H1 (cell line): Measurements from ENCODE around the gene MYBPC2. TPM values are rescaled to one million over a fixed set of nuclear protein-coding genes. Genes with fewer than 3 reads are reported as not detected.

Experiments used
- BACH1 ChIP-seq: IDR thresholded peaks from 2 replicates; pipeline ENCODE4 v1.6.1; 2012; ENCODE audit warnings: low read length, improper control_type of control experiment
- CHD1 ChIP-seq: IDR thresholded peaks from 2 replicates; pipeline ENCODE4 v1.6.1; 2012; ENCODE audit warnings: low read depth, low read length, improper control_type of control experiment
- EP300 ChIP-seq, 2 experiments: IDR thresholded peaks; 1 replicate in 1 of 2; 2 replicates in 1 of 2; pipeline ENCODE4 v1.6.1; 2011 to 2012; ENCODE audit warnings: low read depth in 2 of 2, low read length in 2 of 2, mild to moderate bottlenecking in 2 of 2, borderline replicate concordance in 1 of 2, inconsistent platforms in 1 of 2, moderate library complexity in 1 of 2
- KDM4A ChIP-seq: IDR thresholded peaks from one replicate; pipeline ENCODE4 v1.7.1; 2012; ENCODE audit warnings: low read depth, mild to moderate bottlenecking, moderate library complexity, low read length, inconsistent platforms; ENCODE audit not compliant: severe bottlenecking
- SP4 ChIP-seq: IDR thresholded peaks from 2 replicates; pipeline ENCODE4 v1.6.1; 2012; ENCODE audit warnings: low read length, inconsistent platforms
- polyA plus RNA-seq, 7 experiments: library from polyadenylated mRNA; depleted of rRNA in 3 of 7; stranded (reverse) in 5 of 7; unstranded in 2 of 7; fragments of >200 nt in 5 of 7; fragments of 200-250 nt in 2 of 7; gene quantifications; 1 replicate in 5 of 7; 2 replicates in 1 of 7; 4 replicates in 1 of 7; pipeline versions ENCODE4 v1.2.1 to v1.2.3, GENCODE V29; 2011 to 2013; ENCODE audit warnings: missing spikeins in 2 of 7, mixed read lengths in 2 of 7
- total RNA-seq: library from RNA; stranded (reverse); fragmentation: NEBNext Ultra II Directional; extraction: Animal tissue kit (Norgen Biotek cat#: 25700); gene quantifications from 2 replicates; pipeline ENCODE4 v1.2.1, GENCODE V29; 2021
- TF ChIP-seq, protein P1 (sequence below): fragments of 300-600 bp; sonication (generic); IDR thresholded peaks from 2 replicates; pipeline ENCODE4 v1.7.1; 2012; ENCODE audit warnings: low read length, moderate library complexity, mild to moderate bottlenecking, inconsistent platforms; ENCODE audit not compliant: insufficient replicate concordance
- TF ChIP-seq, protein P2 (sequence below), 3 experiments: IDR thresholded peaks; 1 replicate in 2 of 3; 2 replicates in 1 of 3; pipeline versions ENCODE4 v1.5.1 to v1.6.1; 2011; ENCODE audit warnings: low read length in 3 of 3, mild to moderate bottlenecking in 3 of 3, inconsistent platforms in 2 of 3, low read depth in 1 of 3, moderate library complexity in 1 of 3; ENCODE audit not compliant: insufficient read depth in 1 of 3; ENCODE audit errors: control extremely low read depth in 1 of 3

MYBPC2 gene
- total and polyA plus RNA-seq, 2 of the 8 experiments (the other 6 are each of a cell fraction or from before 2014, with no cell fraction given): 1.8 to 3.1 TPM

DNA sequence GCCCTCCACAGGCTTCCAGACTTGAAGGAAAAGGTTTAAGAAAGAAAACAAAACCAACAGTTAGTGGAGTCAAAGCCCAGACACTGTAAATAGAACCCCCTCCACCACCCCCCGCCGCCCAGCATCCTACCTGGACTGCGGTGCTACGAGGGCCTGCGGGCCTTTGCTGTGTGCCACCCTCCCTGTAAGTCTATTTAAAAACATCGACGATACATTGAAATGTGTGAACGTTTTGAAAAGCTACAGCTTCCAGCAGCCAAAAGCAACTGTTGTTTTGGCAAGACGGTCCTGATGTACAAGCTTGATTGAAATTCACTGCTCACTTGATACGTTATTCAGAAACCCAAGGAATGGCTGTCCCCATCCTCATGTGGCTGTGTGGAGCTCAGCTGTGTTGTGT, 50.2 kb downstream of the MYBPC2 start (continued):
- TF ChIP-seq, protein P1, sequence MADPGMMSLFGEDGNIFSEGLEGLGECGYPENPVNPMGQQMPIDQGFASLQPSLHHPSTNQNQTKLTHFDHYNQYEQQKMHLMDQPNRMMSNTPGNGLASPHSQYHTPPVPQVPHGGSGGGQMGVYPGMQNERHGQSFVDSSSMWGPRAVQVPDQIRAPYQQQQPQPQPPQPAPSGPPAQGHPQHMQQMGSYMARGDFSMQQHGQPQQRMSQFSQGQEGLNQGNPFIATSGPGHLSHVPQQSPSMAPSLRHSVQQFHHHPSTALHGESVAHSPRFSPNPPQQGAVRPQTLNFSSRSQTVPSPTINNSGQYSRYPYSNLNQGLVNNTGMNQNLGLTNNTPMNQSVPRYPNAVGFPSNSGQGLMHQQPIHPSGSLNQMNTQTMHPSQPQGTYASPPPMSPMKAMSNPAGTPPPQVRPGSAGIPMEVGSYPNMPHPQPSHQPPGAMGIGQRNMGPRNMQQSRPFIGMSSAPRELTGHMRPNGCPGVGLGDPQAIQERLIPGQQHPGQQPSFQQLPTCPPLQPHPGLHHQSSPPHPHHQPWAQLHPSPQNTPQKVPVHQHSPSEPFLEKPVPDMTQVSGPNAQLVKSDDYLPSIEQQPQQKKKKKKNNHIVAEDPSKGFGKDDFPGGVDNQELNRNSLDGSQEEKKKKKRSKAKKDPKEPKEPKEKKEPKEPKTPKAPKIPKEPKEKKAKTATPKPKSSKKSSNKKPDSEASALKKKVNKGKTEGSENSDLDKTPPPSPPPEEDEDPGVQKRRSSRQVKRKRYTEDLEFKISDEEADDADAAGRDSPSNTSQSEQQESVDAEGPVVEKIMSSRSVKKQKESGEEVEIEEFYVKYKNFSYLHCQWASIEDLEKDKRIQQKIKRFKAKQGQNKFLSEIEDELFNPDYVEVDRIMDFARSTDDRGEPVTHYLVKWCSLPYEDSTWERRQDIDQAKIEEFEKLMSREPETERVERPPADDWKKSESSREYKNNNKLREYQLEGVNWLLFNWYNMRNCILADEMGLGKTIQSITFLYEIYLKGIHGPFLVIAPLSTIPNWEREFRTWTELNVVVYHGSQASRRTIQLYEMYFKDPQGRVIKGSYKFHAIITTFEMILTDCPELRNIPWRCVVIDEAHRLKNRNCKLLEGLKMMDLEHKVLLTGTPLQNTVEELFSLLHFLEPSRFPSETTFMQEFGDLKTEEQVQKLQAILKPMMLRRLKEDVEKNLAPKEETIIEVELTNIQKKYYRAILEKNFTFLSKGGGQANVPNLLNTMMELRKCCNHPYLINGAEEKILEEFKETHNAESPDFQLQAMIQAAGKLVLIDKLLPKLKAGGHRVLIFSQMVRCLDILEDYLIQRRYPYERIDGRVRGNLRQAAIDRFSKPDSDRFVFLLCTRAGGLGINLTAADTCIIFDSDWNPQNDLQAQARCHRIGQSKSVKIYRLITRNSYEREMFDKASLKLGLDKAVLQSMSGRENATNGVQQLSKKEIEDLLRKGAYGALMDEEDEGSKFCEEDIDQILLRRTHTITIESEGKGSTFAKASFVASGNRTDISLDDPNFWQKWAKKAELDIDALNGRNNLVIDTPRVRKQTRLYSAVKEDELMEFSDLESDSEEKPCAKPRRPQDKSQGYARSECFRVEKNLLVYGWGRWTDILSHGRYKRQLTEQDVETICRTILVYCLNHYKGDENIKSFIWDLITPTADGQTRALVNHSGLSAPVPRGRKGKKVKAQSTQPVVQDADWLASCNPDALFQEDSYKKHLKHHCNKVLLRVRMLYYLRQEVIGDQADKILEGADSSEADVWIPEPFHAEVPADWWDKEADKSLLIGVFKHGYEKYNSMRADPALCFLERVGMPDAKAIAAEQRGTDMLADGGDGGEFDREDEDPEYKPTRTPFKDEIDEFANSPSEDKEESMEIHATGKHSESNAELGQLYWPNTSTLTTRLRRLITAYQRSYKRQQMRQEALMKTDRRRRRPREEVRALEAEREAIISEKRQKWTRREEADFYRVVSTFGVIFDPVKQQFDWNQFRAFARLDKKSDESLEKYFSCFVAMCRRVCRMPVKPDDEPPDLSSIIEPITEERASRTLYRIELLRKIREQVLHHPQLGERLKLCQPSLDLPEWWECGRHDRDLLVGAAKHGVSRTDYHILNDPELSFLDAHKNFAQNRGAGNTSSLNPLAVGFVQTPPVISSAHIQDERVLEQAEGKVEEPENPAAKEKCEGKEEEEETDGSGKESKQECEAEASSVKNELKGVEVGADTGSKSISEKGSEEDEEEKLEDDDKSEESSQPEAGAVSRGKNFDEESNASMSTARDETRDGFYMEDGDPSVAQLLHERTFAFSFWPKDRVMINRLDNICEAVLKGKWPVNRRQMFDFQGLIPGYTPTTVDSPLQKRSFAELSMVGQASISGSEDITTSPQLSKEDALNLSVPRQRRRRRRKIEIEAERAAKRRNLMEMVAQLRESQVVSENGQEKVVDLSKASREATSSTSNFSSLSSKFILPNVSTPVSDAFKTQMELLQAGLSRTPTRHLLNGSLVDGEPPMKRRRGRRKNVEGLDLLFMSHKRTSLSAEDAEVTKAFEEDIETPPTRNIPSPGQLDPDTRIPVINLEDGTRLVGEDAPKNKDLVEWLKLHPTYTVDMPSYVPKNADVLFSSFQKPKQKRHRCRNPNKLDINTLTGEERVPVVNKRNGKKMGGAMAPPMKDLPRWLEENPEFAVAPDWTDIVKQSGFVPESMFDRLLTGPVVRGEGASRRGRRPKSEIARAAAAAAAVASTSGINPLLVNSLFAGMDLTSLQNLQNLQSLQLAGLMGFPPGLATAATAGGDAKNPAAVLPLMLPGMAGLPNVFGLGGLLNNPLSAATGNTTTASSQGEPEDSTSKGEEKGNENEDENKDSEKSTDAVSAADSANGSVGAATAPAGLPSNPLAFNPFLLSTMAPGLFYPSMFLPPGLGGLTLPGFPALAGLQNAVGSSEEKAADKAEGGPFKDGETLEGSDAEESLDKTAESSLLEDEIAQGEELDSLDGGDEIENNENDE: no peak
- TF ChIP-seq BACH1: no peak
- TF ChIP-seq KDM4A: no peak
- TF ChIP-seq CHD1: no peak
- no peak for TF ChIP-seq SP4
- TF ChIP-seq EP300 (IDR thresholded peaks at IDR 0.05; ENCODE audit: borderline replicate concordance in 1 of 2, low read depth in 2 of 2, low read length in 2 of 2): no peak
- TF ChIP-seq, protein P2, sequence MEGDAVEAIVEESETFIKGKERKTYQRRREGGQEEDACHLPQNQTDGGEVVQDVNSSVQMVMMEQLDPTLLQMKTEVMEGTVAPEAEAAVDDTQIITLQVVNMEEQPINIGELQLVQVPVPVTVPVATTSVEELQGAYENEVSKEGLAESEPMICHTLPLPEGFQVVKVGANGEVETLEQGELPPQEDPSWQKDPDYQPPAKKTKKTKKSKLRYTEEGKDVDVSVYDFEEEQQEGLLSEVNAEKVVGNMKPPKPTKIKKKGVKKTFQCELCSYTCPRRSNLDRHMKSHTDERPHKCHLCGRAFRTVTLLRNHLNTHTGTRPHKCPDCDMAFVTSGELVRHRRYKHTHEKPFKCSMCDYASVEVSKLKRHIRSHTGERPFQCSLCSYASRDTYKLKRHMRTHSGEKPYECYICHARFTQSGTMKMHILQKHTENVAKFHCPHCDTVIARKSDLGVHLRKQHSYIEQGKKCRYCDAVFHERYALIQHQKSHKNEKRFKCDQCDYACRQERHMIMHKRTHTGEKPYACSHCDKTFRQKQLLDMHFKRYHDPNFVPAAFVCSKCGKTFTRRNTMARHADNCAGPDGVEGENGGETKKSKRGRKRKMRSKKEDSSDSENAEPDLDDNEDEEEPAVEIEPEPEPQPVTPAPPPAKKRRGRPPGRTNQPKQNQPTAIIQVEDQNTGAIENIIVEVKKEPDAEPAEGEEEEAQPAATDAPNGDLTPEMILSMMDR (IDR thresholded peaks at IDR 0.05; ENCODE audit: control extremely low read depth in 1 of 3, insufficient read depth in 1 of 3, low read depth in 1 of 3, low read length in 3 of 3): no peak
